HepG2 (cell line): ENCODE measurements around the gene ATP2B3. TPM values are rescaled to one million over a fixed set of nuclear protein-coding genes. Genes with fewer than 3 reads are reported as not detected.

Experiments
- ATF5 ChIP-seq: sonication (generic); formaldehyde crosslinking; IDR thresholded peaks from 2 replicates; pipeline ENCODE4 v1.4.0; 2020; ENCODE audit warnings: mild to moderate bottlenecking, low read depth, missing genetic modification reagents
- BCL6 ChIP-seq: IDR thresholded peaks from 2 replicates; pipeline ENCODE4 v1.6.1; 2016; ENCODE audit warnings: missing genetic modification reagents, missing compliant biosample characterization
- HMGXB4 ChIP-seq, 2 experiments: sonication (generic) in 1 of 2; formaldehyde crosslinking in 1 of 2; IDR thresholded peaks; 2 replicates each; pipeline versions ENCODE4 v1.4.0 to v1.6.1; 2018 to 2020; ENCODE audit warnings: missing genetic modification reagents in 2 of 2, borderline replicate concordance in 1 of 2, low read depth in 1 of 2, mild to moderate bottlenecking in 1 of 2, missing biosample characterization in 1 of 2
- HNRNPL ChIP-seq: fragments of 200-400 bp; formaldehyde crosslinking; IDR thresholded peaks from 2 replicates; pipeline ENCODE4 v1.6.1; 2017; ENCODE audit warnings: mild to moderate bottlenecking, low read depth, low read length
- NFKB2 ChIP-seq: sonication (generic); formaldehyde crosslinking; IDR thresholded peaks from 2 replicates; pipeline ENCODE4 v1.4.0; 2020; ENCODE audit warnings: missing genetic modification reagents, borderline replicate concordance
- PPARG ChIP-seq: conservative IDR thresholded peaks from 2 replicates; pipeline ENCODE4 v1.6.1; 2016; ENCODE audit warnings: missing biosample characterization, missing genetic modification reagents
- ZNF335 ChIP-seq: sonication (generic); formaldehyde crosslinking; IDR thresholded peaks from 2 replicates; pipeline ENCODE4 v1.4.0; 2020; ENCODE audit warnings: missing genetic modification reagents
- ZNF546 ChIP-seq: sonication (generic); formaldehyde crosslinking; conservative IDR thresholded peaks from 2 replicates; pipeline ENCODE4 v1.8.1; 2023; ENCODE audit warnings: mild to moderate bottlenecking, missing genetic modification reagents
- polyA plus RNA-seq, 8 experiments: library from polyadenylated mRNA; depleted of rRNA in 3 of 8; stranded (reverse) in 7 of 8; unstranded in 1 of 8; fragments of >200 nt; fragmentation: Illumina TruSeq in 4 of 8; extraction: Trizol in 4 of 8; gene quantifications; 2 replicates each; pipeline versions ENCODE4 v1.2.1 to v1.2.3, GENCODE V29; 2011 to 2016; ENCODE audit warnings: low read depth in 4 of 8, missing spikeins in 1 of 8, mixed read lengths in 1 of 8; ENCODE audit not compliant: insufficient read depth in 1 of 8
- total RNA-seq, 5 experiments: library from RNA; depleted of rRNA; stranded (reverse); fragments of >200 nt; fragmentation: Illumina TruSeq; extraction: Trizol; gene quantifications; 2 replicates each; pipeline ENCODE4 v1.2.3, GENCODE V29; 2016; ENCODE audit warnings: low read depth in 1 of 5
- TF ChIP-seq, protein P1 (sequence below): sonication (generic); formaldehyde crosslinking; conservative IDR thresholded peaks from 2 replicates; pipeline ENCODE4 v1.8.1; 2023; ENCODE audit warnings: missing genetic modification reagents
- TF ChIP-seq, protein P2 (sequence below): sonication (generic); formaldehyde crosslinking; IDR thresholded peaks from 2 replicates; pipeline ENCODE4 v1.4.0; 2020; ENCODE audit warnings: missing genetic modification reagents, borderline replicate concordance
- TF ChIP-seq, protein P3 (sequence below): IDR thresholded peaks from 2 replicates; pipeline ENCODE4 v1.6.1; 2016; ENCODE audit warnings: missing biosample characterization, missing genetic modification reagents, low read depth
- TF ChIP-seq, protein P4 (sequence below): sonication (generic); formaldehyde crosslinking; IDR thresholded peaks from 2 replicates; pipeline ENCODE4 v1.9.0; 2021; ENCODE audit warnings: missing genetic modification reagents, borderline replicate concordance

The ATP2B3 gene
- total and polyA plus RNA-seq, 2 of the 13 experiments (the other 11 are each of a cell fraction or from before 2014, with no cell fraction given): not detected

GRCh38 chrX:153488231-153488914 is 29.1 kb upstream of the ATP2B3 start (continued):
- TF ChIP-seq NFKB2 (CRISPR knock-in tag) (peak; percentile 20; the same call in 1 of the 2 replicates), ATF5 (CRISPR knock-in tag) (no peak), HMGXB4 (CRISPR knock-in tag; IDR thresholded peaks at IDR 0.05; ENCODE audit: borderline replicate concordance in 1 of 2, low read depth in 1 of 2) (peak in 1 of 2 experiments; percentile 40; a peak in 1 of 4 replicates), BCL6 (peak; percentile 65; the same call in 1 of the 2 replicates), HNRNPL (0 out of 2 replicates have a peak, but pooled peaks have one; percentile 28), ZNF335 (CRISPR knock-in tag) (no peak), ZNF546 (no peak), PPARG (CRISPR knock-in tag) (peak; percentile 81)
- TF ChIP-seq, protein P1, sequence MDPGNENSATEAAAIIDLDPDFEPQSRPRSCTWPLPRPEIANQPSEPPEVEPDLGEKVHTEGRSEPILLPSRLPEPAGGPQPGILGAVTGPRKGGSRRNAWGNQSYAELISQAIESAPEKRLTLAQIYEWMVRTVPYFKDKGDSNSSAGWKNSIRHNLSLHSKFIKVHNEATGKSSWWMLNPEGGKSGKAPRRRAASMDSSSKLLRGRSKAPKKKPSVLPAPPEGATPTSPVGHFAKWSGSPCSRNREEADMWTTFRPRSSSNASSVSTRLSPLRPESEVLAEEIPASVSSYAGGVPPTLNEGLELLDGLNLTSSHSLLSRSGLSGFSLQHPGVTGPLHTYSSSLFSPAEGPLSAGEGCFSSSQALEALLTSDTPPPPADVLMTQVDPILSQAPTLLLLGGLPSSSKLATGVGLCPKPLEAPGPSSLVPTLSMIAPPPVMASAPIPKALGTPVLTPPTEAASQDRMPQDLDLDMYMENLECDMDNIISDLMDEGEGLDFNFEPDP: no peak
- TF ChIP-seq, protein P2, sequence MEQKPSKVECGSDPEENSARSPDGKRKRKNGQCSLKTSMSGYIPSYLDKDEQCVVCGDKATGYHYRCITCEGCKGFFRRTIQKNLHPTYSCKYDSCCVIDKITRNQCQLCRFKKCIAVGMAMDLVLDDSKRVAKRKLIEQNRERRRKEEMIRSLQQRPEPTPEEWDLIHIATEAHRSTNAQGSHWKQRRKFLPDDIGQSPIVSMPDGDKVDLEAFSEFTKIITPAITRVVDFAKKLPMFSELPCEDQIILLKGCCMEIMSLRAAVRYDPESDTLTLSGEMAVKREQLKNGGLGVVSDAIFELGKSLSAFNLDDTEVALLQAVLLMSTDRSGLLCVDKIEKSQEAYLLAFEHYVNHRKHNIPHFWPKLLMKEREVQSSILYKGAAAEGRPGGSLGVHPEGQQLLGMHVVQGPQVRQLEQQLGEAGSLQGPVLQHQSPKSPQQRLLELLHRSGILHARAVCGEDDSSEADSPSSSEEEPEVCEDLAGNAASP (CRISPR knock-in tag): peak; percentile 12; the same call in 1 of the 2 replicates
- TF ChIP-seq, protein P3, sequence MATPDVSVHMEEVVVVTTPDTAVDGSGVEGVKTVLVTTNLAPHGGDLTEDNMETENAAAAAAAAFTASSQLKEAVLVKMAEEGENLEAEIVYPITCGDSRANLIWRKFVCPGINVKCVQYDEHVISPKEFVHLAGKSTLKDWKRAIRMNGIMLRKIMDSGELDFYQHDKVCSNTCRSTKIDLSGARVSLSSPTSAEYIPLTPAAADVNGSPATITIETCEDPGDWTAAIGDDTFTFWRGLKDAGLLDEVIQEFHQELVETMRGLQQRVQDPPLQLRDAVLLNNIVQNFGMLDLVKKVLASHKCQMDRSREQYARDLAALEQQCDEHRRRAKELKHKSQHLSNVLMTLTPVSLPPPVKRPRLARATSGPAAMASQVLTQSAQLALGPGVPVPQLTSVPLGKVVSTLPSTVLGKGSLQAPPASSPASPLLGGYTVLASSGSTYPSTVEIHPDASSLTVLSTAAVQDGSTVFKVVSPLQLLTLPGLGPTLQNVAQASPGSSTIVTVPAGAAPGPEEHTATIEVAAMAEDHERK: no peak
- TF ChIP-seq, protein P4, sequence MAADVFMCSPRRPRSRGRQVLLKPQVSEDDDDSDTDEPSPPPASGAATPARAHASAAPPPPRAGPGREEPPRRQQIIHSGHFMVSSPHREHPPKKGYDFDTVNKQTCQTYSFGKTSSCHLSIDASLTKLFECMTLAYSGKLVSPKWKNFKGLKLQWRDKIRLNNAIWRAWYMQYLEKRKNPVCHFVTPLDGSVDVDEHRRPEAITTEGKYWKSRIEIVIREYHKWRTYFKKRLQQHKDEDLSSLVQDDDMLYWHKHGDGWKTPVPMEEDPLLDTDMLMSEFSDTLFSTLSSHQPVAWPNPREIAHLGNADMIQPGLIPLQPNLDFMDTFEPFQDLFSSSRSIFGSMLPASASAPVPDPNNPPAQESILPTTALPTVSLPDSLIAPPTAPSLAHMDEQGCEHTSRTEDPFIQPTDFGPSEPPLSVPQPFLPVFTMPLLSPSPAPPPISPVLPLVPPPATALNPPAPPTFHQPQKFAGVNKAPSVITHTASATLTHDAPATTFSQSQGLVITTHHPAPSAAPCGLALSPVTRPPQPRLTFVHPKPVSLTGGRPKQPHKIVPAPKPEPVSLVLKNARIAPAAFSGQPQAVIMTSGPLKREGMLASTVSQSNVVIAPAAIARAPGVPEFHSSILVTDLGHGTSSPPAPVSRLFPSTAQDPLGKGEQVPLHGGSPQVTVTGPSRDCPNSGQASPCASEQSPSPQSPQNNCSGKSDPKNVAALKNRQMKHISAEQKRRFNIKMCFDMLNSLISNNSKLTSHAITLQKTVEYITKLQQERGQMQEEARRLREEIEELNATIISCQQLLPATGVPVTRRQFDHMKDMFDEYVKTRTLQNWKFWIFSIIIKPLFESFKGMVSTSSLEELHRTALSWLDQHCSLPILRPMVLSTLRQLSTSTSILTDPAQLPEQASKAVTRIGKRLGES: no peak
